ENCODE data around the gene PTS. TPM values are rescaled to one million over a fixed set of nuclear protein-coding genes. Genes with fewer than 3 reads are reported as not detected.

The PTS gene
- total and polyA plus RNA-seq, 9 of the 15 experiments (the other 6 are each of a cell fraction or from before 2014, with no cell fraction given), result 27.1 to 72.7 (median 41.1) TPM

DNA sequence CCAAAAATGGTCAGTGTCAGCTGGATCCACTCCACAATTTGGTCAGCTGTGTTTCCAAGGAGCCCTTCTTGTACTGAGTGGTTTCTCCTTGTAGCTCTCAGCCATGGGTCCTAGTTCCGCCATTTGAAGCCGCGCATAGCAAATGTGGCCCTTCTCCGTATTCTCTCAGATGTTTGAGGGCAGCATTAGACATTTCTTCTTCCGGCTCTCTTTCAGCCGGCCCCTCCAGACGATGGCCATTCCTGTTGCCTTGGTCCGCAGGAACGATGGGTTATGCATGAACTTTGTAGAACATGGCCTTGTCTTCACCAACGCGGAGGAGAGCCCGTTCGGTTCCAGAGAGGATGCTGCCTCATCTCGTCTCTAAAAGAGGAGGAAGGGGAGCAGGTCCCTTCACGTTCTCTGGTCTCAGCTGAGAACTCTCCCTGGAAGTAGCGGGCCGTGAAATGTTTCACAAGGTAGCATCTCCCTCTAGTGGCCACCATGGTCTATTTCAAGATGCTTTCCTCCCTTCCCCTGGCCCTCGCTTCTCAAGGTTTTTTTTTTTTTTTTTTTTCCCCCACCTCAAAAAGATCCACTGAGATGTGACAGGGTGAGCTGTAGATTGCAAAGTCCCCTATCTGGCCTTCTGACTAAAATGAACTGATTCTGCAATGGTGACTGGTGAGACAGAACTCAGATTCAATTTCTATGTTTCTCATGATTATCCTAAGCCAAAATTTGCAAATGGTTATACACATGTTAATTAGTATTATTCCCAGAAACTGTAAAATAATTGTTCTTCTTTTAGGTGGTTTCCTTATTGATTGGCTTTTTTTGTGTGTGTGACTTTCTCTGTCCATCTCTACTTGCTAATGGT, 54.3 kb downstream of the PTS start (continued):
- TF ChIP-seq CREM (IDR thresholded peaks at IDR 0.05; ENCODE audit: low read depth) (0 out of 2 replicates have a peak, but pooled peaks have one; percentile 16), ZNF263 (CRISPR knock-in tag; IDR thresholded peaks at IDR 0.05; ENCODE audit: borderline replicate concordance) (peak; percentile 77; the same call in 1 of the 2 replicates), MYC (IDR thresholded peaks at IDR 0.05; ENCODE audit: low read depth, low read length) (0 out of 2 replicates have a peak, but pooled peaks have one; percentile 8), MYC (CRISPR knock-in tag; IDR thresholded peaks at IDR 0.05; ENCODE audit: borderline replicate concordance, low read depth) (no peak), KDM5B (IDR thresholded peaks at IDR 0.05; ENCODE audit: insufficient replicate concordance, low read depth, low read length) (no peak), SMC3 (conservative IDR thresholded peaks at IDR 0.05; ENCODE audit: insufficient read depth, low read depth, low read length) (peak; percentile 80), STAG1 (CRISPR knock-in tag; IDR thresholded peaks at IDR 0.05; ENCODE audit: borderline replicate concordance) (peak; percentile 65; the same call in 1 of the 2 replicates), PPARD (CRISPR knock-in tag; IDR thresholded peaks at IDR 0.05) (no peak), KLF16 (IDR thresholded peaks at IDR 0.05) (0 out of 2 replicates have a peak, but pooled peaks have one; percentile 5), CTBP1 (IDR thresholded peaks at IDR 0.05; ENCODE audit: borderline replicate concordance) (peak; percentile 53; the same call in 1 of the 2 replicates), RCOR1 (IDR thresholded peaks at IDR 0.05; ENCODE audit: borderline replicate concordance in 1 of 2, low read depth in 2 of 2, low read length in 2 of 2) (peak in 1 of 2 experiments; percentile 52; a peak in 2 of 4 replicates)
- TF ChIP-seq, protein P1, sequence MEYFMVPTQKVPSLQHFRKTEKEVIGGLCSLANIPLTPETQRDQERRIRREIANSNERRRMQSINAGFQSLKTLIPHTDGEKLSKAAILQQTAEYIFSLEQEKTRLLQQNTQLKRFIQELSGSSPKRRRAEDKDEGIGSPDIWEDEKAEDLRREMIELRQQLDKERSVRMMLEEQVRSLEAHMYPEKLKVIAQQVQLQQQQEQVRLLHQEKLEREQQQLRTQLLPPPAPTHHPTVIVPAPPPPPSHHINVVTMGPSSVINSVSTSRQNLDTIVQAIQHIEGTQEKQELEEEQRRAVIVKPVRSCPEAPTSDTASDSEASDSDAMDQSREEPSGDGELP (CRISPR knock-in tag; IDR thresholded peaks at IDR 0.05; ENCODE audit: borderline replicate concordance), result peak; percentile 72
- TF ChIP-seq, protein P2, sequence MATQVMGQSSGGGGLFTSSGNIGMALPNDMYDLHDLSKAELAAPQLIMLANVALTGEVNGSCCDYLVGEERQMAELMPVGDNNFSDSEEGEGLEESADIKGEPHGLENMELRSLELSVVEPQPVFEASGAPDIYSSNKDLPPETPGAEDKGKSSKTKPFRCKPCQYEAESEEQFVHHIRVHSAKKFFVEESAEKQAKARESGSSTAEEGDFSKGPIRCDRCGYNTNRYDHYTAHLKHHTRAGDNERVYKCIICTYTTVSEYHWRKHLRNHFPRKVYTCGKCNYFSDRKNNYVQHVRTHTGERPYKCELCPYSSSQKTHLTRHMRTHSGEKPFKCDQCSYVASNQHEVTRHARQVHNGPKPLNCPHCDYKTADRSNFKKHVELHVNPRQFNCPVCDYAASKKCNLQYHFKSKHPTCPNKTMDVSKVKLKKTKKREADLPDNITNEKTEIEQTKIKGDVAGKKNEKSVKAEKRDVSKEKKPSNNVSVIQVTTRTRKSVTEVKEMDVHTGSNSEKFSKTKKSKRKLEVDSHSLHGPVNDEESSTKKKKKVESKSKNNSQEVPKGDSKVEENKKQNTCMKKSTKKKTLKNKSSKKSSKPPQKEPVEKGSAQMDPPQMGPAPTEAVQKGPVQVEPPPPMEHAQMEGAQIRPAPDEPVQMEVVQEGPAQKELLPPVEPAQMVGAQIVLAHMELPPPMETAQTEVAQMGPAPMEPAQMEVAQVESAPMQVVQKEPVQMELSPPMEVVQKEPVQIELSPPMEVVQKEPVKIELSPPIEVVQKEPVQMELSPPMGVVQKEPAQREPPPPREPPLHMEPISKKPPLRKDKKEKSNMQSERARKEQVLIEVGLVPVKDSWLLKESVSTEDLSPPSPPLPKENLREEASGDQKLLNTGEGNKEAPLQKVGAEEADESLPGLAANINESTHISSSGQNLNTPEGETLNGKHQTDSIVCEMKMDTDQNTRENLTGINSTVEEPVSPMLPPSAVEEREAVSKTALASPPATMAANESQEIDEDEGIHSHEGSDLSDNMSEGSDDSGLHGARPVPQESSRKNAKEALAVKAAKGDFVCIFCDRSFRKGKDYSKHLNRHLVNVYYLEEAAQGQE (IDR thresholded peaks at IDR 0.05; ENCODE audit: borderline replicate concordance), result peak; percentile 68; the same call in 1 of the 2 replicates
- TF ChIP-seq, protein P2 (CRISPR knock-in tag; IDR thresholded peaks at IDR 0.05; ENCODE audit: low read depth), result no peak
- TF ChIP-seq, protein P3, sequence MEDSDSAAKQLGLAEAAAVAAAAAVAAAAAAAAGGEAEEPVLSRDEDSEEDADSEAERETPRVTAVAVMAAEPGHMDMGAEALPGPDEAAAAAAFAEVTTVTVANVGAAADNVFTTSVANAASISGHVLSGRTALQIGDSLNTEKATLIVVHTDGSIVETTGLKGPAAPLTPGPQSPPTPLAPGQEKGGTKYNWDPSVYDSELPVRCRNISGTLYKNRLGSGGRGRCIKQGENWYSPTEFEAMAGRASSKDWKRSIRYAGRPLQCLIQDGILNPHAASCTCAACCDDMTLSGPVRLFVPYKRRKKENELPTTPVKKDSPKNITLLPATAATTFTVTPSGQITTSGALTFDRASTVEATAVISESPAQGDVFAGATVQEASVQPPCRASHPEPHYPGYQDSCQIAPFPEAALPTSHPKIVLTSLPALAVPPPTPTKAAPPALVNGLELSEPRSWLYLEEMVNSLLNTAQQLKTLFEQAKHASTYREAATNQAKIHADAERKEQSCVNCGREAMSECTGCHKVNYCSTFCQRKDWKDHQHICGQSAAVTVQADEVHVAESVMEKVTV (CRISPR knock-in tag; IDR thresholded peaks at IDR 0.05), result peak; percentile 53; the same call in 1 of the 2 replicates

Measured in K562 (cell line).